C4-2B (cell line): Measurements from ENCODE around the gene CYP2W1.

Experiments used
- H3K27ac ChIP-seq: fragments of 450-650 bp; 2 replicates; pipeline ENCODE4 v1.5.1; 2017
- ZFX ChIP-seq: fragments of 450-650 bp; IDR thresholded peaks from 2 replicates; pipeline ENCODE4 v1.6.1; 2017
- TF ChIP-seq, protein P1 (sequence below): fragments of 450-650 bp; conservative IDR thresholded peaks from 2 replicates; pipeline ENCODE4 v1.5.1; 2017; ENCODE audit warnings: mild to moderate bottlenecking

The CYP2W1 gene

DNA sequence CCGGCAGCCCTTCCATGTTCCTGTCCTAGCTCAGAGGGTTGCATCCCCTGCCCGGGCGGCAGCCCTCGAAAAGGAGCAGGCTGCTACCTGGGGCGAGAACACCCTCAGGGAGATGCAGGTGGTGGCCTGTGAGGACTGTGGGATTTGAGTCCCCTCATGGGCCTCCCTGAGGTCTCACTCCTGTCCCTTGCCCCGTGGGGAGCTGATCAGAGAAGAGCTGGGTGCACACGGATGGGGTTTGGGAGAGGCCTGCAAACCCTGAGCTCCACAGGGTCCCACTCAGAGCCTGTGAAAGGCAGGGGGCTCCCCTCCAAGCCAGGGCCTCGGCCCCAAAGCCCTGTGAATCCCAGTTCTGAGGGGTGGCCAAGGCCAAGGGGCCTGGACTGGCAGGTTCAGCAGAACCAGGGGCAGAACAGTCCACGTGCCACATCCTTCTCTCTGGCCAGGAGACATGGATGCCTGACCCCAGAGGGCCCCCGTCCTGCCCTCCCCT, 424 bp upstream of the CYP2W1 start:
- TF ChIP-seq ZFX, result no peak
- H3K27ac ChIP-seq, result peak overlapping the region; percentile 5; the same call in 1 of the 2 replicates

DNA sequence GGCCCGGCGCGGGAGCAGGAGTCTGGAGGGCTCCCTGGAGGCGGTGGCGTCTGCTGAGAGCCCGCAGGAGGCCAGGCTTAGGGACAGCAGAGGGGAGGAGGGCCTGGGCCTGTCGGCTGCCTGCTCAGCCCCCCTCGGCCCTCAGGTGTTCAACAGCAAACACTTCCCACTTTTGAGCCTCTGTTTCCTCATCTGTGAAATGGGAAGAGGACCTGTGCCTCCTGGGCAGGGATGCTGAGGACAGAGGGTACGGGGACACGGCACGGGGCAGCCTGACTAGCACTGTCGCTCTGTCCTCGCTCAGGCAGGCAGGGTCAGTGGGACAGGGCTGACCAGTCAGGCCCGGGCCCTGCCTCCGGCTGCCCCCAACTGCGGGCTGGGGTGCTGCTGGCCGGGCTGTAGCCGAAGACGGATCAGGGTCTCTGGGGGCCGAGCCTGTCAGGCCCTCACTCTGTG, 663 bp downstream of the CYP2W1 start:
- no peak overlapping the region for H3K27ac ChIP-seq

DNA sequence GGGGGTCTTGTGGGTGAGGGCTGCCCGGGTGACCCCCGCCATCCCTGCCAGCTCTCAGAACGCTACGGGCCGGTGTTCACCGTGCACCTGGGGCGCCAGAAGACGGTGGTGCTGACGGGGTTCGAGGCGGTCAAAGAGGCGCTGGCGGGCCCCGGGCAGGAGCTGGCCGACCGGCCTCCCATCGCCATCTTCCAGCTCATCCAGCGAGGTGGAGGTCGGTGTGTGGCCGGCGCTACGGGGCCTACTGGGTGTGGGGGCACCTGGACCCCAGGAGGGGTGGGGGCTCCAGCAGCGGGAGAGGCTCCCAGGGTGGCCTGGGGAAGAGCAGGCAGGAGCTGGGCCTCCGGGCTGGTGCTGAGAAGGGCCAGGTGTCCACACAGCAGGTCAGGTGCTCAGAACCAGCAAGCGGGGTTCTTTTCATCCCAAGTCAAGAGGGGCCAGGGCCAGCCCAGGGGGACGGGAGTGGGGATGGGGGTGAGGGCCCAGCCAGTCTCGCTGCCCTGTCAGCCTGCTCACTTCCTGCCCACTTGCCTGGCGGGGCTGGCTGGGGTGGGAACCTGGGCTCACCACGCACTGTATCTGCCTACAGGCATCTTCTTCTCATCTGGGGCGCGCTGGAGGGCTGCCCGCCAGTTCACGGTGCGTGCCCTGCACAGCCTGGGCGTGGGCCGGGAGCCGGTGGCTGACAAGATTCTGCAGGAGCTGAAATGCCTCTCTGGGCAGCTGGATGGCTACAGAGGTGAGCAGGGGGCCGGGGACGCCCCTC, 1.6 kb downstream of the CYP2W1 start:
- no peak overlapping the region for H3K27ac ChIP-seq
- TF ChIP-seq, protein P1, sequence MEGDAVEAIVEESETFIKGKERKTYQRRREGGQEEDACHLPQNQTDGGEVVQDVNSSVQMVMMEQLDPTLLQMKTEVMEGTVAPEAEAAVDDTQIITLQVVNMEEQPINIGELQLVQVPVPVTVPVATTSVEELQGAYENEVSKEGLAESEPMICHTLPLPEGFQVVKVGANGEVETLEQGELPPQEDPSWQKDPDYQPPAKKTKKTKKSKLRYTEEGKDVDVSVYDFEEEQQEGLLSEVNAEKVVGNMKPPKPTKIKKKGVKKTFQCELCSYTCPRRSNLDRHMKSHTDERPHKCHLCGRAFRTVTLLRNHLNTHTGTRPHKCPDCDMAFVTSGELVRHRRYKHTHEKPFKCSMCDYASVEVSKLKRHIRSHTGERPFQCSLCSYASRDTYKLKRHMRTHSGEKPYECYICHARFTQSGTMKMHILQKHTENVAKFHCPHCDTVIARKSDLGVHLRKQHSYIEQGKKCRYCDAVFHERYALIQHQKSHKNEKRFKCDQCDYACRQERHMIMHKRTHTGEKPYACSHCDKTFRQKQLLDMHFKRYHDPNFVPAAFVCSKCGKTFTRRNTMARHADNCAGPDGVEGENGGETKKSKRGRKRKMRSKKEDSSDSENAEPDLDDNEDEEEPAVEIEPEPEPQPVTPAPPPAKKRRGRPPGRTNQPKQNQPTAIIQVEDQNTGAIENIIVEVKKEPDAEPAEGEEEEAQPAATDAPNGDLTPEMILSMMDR, result no peak
- TF ChIP-seq ZFX, result no peak

More for the DNA sequence above, 663 bp downstream of the CYP2W1 start:
- TF ChIP-seq, protein P1, result no peak
- TF ChIP-seq ZFX, result no peak

DNA sequence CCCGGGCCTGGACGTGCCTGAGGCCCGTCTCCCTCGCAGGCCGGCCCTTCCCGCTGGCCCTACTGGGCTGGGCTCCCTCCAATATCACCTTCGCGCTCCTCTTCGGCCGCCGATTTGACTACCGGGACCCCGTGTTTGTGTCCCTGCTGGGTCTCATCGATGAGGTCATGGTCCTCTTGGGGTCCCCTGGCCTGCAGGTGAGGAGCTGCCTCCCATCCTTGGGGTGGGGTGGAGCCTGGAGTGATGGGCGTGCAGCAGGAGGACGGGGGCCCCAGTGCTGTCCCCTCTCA, 2.1 kb downstream of the CYP2W1 start:
- no peak overlapping the region for H3K27ac ChIP-seq
- TF ChIP-seq, protein P1, result no peak
- no peak for TF ChIP-seq ZFX

DNA sequence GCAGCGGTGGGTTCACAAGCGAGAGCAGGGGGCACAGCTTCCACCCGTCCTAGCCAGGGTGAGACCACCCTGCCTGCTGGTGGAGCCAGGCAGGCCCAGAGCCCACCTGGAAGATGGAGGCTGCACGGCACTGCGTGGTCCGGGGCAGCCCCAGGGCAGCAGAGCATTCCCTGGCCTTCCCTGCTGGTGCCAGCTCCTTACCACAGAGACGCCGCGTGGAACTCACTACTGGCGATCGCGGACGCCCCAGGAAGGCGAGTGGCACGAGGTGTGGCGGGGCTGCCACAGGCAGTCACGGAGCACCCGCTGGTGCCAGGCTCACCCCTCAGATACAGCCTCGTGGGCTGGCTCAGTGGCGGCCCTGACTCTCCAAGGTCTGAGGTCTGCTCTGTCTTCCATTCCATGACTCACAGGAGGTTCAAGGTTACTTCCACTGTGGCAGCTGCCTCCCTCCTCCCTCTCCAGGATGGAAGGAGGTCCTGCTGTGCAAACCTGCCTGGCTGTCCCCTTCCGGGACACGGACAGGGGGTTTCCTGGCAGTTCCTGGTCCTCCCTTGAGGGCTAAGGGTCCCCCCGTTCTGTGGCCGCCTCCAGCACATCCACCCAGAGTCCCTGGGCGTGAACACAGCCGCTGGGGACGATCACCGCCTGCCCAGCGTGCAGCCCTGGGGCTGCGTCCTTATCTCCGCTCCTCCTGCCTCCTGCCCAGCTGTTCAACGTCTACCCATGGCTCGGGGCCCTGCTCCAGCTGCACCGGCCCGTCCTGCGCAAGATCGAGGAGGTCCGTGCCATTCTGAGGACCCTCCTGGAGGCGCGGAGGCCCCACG, 3.1 kb downstream of the CYP2W1 start:
- TF ChIP-seq, protein P1, result no peak
- no peak for TF ChIP-seq ZFX
- H3K27ac ChIP-seq, result no peak overlapping the region

DNA sequence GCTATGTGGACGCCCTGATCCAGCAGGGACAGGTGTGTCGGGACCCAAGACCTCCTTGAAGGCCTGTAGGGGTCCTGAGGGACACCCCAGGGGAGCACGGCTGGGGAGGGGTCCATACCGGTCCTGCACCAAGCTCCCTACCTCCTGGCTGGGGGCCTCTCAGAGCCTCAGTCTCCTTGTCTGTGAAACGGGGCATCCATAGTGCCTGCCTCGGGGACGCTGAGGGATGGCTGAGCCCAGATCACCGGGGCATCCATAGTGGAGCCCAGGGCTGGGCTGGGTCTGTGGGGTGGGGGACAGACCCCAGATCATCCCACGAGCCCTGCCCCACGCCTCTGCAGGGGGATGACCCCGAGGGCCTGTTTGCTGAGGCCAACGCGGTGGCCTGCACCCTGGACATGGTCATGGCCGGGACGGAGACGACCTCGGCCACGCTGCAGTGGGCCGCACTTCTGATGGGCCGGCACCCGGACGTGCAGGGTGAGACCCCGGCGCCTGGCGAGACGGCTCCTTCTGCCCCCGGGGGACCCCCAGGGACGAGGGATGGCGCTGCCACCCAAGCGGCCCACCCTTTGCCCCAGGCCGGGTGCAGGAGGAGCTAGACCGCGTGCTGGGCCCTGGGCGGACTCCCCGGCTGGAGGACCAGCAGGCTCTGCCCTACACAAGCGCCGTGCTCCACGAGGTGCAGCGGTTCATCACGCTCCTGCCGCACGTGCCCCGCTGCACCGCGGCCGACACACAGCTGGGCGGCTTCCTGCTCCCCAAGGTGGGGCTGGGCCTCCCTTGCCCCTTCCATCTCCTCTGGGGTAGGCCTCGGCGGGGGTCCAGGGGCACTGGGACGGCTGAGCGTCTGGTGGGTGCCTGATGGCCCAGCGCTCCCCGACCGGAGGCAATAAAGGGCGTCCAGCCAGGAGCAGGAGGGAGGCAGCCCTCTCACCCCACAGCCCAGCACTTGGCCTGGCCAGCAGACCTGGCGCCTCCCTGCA, 4.1 kb downstream of the CYP2W1 start:
- H3K27ac ChIP-seq, result no peak overlapping the region
- TF ChIP-seq, protein P1, result no peak
- TF ChIP-seq ZFX, result no peak

DNA sequence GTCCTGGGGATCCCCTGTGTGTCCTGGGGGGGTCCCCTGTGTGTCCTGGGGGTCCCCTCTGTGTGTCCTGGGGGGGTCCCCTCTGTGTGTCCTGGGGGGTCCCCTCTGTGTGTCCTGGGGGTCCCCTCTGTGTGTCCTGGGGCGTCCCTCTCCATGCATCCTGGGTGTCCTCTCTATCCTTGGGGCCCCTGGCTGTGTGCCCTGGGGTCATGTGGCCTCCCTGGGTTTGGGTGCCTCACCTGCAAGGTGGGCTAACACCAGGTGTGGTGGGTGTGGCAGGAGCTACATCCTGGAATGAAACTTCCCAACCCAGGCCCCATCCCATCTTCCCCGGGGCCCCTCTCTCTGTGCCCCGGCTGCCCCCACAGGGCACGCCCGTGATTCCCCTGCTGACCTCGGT, 4.9 kb downstream of the CYP2W1 start:
- no peak for TF ChIP-seq ZFX
- TF ChIP-seq, protein P1, result no peak
- H3K27ac ChIP-seq, result no peak overlapping the region
